ENCODE data around the gene ST8SIA4.

DNA sequence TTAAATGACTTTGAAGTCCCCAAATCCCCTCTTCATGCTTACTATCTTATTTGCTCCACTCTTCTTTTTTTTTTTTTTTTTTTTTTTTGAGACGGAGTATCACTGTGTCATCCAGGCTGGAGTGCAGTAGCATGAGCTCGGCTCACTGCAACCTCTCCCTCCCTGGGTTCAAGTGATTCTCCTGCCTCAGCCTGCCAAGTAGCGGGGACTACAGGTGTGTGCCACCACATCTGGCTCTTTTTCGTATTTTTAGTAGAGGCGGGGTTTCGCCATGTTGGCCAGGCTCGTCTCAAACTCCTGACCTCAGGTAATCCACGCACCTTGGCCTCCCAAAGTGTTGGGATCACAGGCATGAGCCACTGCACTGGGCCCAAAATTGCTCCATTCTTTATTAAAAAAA is 51.0 kb downstream of the ST8SIA4 start:
- TF ChIP-seq GATA2 (IDR thresholded peaks at IDR 0.05; ENCODE audit: low read depth, low read length) = no peak
- TF ChIP-seq GATA3 (IDR thresholded peaks at IDR 0.05; ENCODE audit: low read depth, low read length) = no peak
